ENCODE measurements around the gene EXOSC10.

DNA sequence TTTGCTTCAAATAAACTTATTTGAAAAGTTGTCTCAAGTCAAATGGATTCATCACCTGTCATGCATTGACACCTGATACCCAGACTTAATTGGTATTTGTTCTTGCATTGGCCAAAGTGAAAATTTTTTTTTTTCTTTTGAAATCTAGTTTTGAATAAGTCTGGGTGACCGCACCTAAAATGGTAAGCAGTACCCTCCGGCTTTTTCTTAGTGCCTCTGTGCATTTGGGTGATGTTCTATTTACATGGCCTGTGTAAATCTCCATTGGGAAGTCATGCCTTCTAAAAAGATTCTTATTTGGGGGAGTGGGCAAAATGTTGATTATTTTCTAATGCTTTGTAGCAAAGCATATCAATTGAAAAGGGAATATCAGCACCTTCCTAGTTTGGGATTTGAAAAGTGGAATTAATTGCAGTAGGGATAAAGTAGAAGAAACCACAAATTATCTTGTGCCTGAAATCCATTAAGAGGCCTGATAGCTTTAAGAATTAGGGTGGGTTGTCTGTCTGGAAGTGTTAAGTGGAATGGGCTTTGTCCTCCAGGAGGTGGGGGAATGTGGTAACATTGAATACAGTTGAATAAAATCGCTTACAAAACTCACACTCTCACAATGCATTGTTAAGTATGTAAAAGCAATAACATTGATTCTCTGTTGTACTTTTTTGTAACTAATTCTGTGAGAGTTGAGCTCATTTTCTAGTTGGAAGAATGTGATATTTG, 75.4 kb downstream of the EXOSC10 start:
- TF ChIP-seq SIN3A (IDR thresholded peaks at IDR 0.05; ENCODE audit: borderline replicate concordance, low read depth, low read length) = no peak
- TF ChIP-seq CTCF (IDR thresholded peaks at IDR 0.05) = no peak
- TF ChIP-seq, protein P1, sequence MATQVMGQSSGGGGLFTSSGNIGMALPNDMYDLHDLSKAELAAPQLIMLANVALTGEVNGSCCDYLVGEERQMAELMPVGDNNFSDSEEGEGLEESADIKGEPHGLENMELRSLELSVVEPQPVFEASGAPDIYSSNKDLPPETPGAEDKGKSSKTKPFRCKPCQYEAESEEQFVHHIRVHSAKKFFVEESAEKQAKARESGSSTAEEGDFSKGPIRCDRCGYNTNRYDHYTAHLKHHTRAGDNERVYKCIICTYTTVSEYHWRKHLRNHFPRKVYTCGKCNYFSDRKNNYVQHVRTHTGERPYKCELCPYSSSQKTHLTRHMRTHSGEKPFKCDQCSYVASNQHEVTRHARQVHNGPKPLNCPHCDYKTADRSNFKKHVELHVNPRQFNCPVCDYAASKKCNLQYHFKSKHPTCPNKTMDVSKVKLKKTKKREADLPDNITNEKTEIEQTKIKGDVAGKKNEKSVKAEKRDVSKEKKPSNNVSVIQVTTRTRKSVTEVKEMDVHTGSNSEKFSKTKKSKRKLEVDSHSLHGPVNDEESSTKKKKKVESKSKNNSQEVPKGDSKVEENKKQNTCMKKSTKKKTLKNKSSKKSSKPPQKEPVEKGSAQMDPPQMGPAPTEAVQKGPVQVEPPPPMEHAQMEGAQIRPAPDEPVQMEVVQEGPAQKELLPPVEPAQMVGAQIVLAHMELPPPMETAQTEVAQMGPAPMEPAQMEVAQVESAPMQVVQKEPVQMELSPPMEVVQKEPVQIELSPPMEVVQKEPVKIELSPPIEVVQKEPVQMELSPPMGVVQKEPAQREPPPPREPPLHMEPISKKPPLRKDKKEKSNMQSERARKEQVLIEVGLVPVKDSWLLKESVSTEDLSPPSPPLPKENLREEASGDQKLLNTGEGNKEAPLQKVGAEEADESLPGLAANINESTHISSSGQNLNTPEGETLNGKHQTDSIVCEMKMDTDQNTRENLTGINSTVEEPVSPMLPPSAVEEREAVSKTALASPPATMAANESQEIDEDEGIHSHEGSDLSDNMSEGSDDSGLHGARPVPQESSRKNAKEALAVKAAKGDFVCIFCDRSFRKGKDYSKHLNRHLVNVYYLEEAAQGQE (IDR thresholded peaks at IDR 0.05; ENCODE audit: low read depth, low read length) = no peak
